GM12878 (cell line): ENCODE results near the gene BCAS3. TPM values are rescaled to one million over a fixed set of nuclear protein-coding genes. Genes with fewer than 3 reads are reported as not detected.
"Not testable (repeated sequence)": the region's sequence is repeated elsewhere in the genome, so short reads cannot be mapped to it uniquely, and the experiment has no call there.

Experiments used
- ATAC-seq: fragments of 200-7000 bp; cut with Tn5 transposase; 3 replicates; pipeline ENCODE4 v1.9.1; 2020; ENCODE audit warnings: mild to moderate bottlenecking, moderate library complexity
- BruUV-seq: library from RNA; stranded (reverse); fragments of 400-500 nt; replicated peaks from 2 replicates; lab custom pipeline; 2021; lab: Mats Ljungman, UMichigan
- CTCF ChIA-PET: fragments of 300-600 bp; sonication (Branson Sonifier 250); formaldehyde crosslinking; extraction: SDS; loops from one replicate; lab custom pipeline; 2021; ENCODE audit warnings: inconsistent platforms; lab: Yijun Ruan, JAX
- POLR2A ChIA-PET: fragments of 350-600 bp; formaldehyde crosslinking; extraction: SDS; loops from one replicate; lab custom pipeline; 2021; ENCODE audit warnings: inconsistent platforms; lab: Charles Lee
- RAD21 ChIA-PET: fragments of 300-600 bp; sonication (Branson Sonifier 250); formaldehyde crosslinking; loops from one replicate; lab custom pipeline; 2023; ENCODE audit warnings: antibody characterized with exemption; ENCODE audit not compliant: unreplicated experiment; lab: Charles Lee
- SMC1A ChIA-PET: fragments of 300-600 bp; sonication (Branson Sonifier 250); formaldehyde crosslinking; loops from one replicate; lab custom pipeline; 2023; ENCODE audit not compliant: unreplicated experiment, uncharacterized antibody; lab: Charles Lee
- DNase-seq: peaks from one replicate; pipeline ENCODE4 v3.0.0-alpha.2; 2011; ENCODE audit warnings: low read depth, low spot score
- FAIRE-seq: peaks from 3 replicates; lab custom pipeline; 2011; peaks lifted over from hg19 to GRCh38; lab: Jason Lieb, UNC
- H2AFZ ChIP-seq: 2 replicates; pipeline ENCODE4 v1.6.0; 2011; ENCODE audit warnings: low read depth, low read length, control low read depth; ENCODE audit not compliant: control insufficient read depth
- H3K27ac ChIP-seq: 2 replicates; pipeline ENCODE4 v1.5.1; 2011; ENCODE audit warnings: control low read depth; ENCODE audit not compliant: control insufficient read depth, insufficient read depth
- H3K27me3 ChIP-seq, 2 experiments: replicated peaks in 1 of 2; 2 replicates each; pipeline versions ENCODE4 v1.6.0 to v1.6.1; 2011; ENCODE audit warnings: low read length in 1 of 2; ENCODE audit not compliant: control insufficient read depth in 2 of 2, insufficient read depth in 2 of 2
- H3K36me3 ChIP-seq, 2 experiments: 2 replicates each; pipeline ENCODE4 v1.5.1; 2011; ENCODE audit warnings: low read length in 1 of 2; ENCODE audit not compliant: control insufficient read depth in 2 of 2, insufficient read depth in 2 of 2
- H3K4me1 ChIP-seq: 2 replicates; pipeline ENCODE4 v1.6.1; 2011; ENCODE audit warnings: mild to moderate bottlenecking, low read length, moderate library complexity, mixed read lengths; ENCODE audit not compliant: control insufficient read depth, insufficient read depth
- H3K4me2 ChIP-seq: 2 replicates; pipeline ENCODE4 v1.6.0; 2011; ENCODE audit warnings: control low read depth; ENCODE audit not compliant: control insufficient read depth, insufficient read depth
- H3K4me3 ChIP-seq: fragments of 200-600 bp; sonication (generic); 2 replicates; pipeline ENCODE4 v1.5.1; 2016
- H3K79me2 ChIP-seq: 2 replicates; pipeline ENCODE4 v1.6.0; 2011; ENCODE audit warnings: low read length; ENCODE audit not compliant: control insufficient read depth, insufficient read depth
- H3K9ac ChIP-seq: 2 replicates; pipeline ENCODE4 v1.8.0; 2011; ENCODE audit warnings: low read length, control low read depth, mixed read lengths; ENCODE audit not compliant: control insufficient read depth, insufficient read depth
- H3K9me3 ChIP-seq: replicated peaks from 3 replicates; pipeline ENCODE4 v1.5.1; 2011; ENCODE audit warnings: mild to moderate bottlenecking, low read length; ENCODE audit not compliant: control insufficient read depth, insufficient read depth
- H4K20me1 ChIP-seq: 2 replicates; pipeline ENCODE4 v1.6.0; 2011; ENCODE audit not compliant: control insufficient read depth, insufficient read depth
- MTA2 ChIP-seq: fragments of 450-650 bp; IDR thresholded peaks from 2 replicates; pipeline ENCODE4 v1.6.1; 2016; ENCODE audit warnings: low read depth, mild to moderate bottlenecking, moderate library complexity
- NRF1 ChIP-seq: conservative IDR thresholded peaks from 2 replicates; pipeline ENCODE4 v1.6.1; 2011; ENCODE audit warnings: mild to moderate bottlenecking, low read depth, low read length, improper control_type of control experiment
- SMARCA5 ChIP-seq: fragments of 450-650 bp; IDR thresholded peaks from 2 replicates; pipeline ENCODE4 v1.6.1; 2017; ENCODE audit warnings: mild to moderate bottlenecking
- SMC3 ChIP-seq: IDR thresholded peaks from 2 replicates; pipeline ENCODE4 v1.6.1; 2011; ENCODE audit warnings: low read length, improper control_type of control experiment, borderline replicate concordance
- SP1 ChIP-seq: IDR thresholded peaks from one replicate; pipeline ENCODE4 v1.6.1; 2011; ENCODE audit warnings: low read depth, low read length
- ZNF274 ChIP-seq: IDR thresholded peaks from one replicate; pipeline ENCODE4 v1.8.0; 2011; ENCODE audit not compliant: insufficient read length, insufficient read depth
- WGBS: methylation state at CpG from one replicate; pipeline ENCODE4 v1.1.6; 2016; ENCODE audit warnings: low lambda C conversion rate; ENCODE audit not compliant: insufficient replicate concordance, insufficient coverage; ENCODE audit errors: missing lambda C conversion rate; 5-methylcytosine and 5-hydroxymethylcytosine counted together
- in situ Hi-C: fragments of 300-500 bp; cut with MboI; formaldehyde crosslinking; loops from 9 replicates; pipeline ENCODE4 v1.14.3; 2018; ENCODE audit warnings: mixed read lengths
- intact Hi-C: fragments of 100-400 bp; cut with micrococcal nuclease; formaldehyde crosslinking; loops from one replicate; pipeline ENCODE4 v1.14.2; 2022; ENCODE audit not compliant: unreplicated experiment
- polyA plus RNA-seq, 11 experiments: library from polyadenylated mRNA; depleted of rRNA in 4 of 11; unstranded in 6 of 11; stranded (reverse) in 5 of 11; fragments of >200 nt; fragmentation: Nextera tagmentation in 4 of 11; fragmentation: Illumina TruSeq in 1 of 11; extraction: Ambion mirVana in 4 of 11; extraction: Trizol in 1 of 11; gene quantifications; 1 replicate in 1 of 11; 2 replicates in 10 of 11; pipeline versions ENCODE4 v1.2.1 to v1.2.3, GENCODE V29; 2011 to 2016; ENCODE audit warnings: inconsistent platforms in 2 of 11, missing spikeins in 2 of 11, low read depth in 1 of 11
- total RNA-seq, 4 experiments: library from RNA; depleted of rRNA in 3 of 4; stranded (reverse); fragments of >200 nt in 3 of 4; fragmentation: Illumina TruSeq in 1 of 4; extraction: Trizol in 1 of 4; gene quantifications; 2 replicates each; pipeline versions ENCODE4 v1.2.1 to v1.2.3, GENCODE V29; 2013 to 2021
- TF ChIP-seq, protein P1 (sequence below): fragments of 150-350 bp; IDR thresholded peaks from 2 replicates; pipeline ENCODE4 v1.6.1; 2014; ENCODE audit warnings: mild to moderate bottlenecking, low read depth, low read length
- TF ChIP-seq, protein P2 (sequence below), 3 experiments: IDR thresholded peaks in 2 of 3; conservative IDR thresholded peaks in 1 of 3; 2 replicates each; pipeline ENCODE4 v1.5.1; 2011; ENCODE audit warnings: low read depth in 3 of 3, low read length in 3 of 3, mild to moderate bottlenecking in 3 of 3, control low read depth in 2 of 3, moderate library complexity in 2 of 3, inconsistent platforms in 1 of 3, mixed read lengths in 1 of 3; ENCODE audit not compliant: control insufficient read depth in 2 of 3, insufficient read depth in 1 of 3; ENCODE audit errors: extremely low read depth in 1 of 3

Gene BCAS3
- total and polyA plus RNA-seq, 10 of the 15 experiments (the other 5 are each of a cell fraction or from before 2014, with no cell fraction given) = 2.1 to 11.0 (median 6.6) TPM

DNA sequence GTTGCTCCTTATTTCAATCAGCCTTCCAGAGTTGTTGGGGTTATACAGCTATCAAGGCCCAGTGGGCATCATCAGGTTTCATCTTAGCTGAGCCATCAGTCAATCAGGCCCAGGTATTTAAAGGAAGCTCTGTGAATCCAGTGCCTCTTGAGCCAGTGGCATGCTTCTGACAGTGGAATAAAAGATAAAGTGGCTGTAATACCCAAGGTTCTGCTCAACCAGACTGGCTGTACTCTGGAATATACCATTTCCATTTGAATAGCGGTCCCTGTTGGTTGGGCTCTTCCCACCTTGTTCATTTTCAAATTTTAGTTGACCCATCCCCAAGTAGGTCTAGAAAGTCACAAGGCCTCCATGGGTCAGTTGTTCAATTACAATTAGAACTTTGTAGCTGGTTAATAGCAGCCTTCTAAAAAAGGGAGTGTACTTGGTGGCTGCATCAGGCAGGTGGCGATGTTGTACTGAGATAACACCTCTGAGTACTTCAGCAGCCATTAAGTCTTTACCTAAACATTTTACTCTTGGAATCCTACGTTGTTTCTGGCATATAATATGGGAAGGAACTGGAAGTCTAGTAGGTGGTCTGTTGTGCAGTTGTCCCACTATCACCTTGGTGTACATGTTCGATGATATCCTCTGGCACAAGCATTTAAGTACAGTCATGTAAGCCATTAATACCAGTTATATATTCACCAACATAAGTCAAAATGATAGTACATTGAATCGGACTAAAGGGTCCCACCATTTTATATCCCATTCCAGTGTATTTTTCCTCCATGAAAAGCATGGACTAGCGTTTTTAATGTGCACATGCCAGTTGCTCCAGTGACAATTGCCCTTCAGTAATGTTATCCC is 294.1 kb downstream of the BCAS3 start (continued):
- TF ChIP-seq MTA2 (no peak), SP1 (no peak), ZNF274 (no peak), SMARCA5 (no peak), NRF1 (no peak), SMC3 (peak; percentile 62; the same call in 1 of the 2 replicates)
- TF ChIP-seq, protein P1, sequence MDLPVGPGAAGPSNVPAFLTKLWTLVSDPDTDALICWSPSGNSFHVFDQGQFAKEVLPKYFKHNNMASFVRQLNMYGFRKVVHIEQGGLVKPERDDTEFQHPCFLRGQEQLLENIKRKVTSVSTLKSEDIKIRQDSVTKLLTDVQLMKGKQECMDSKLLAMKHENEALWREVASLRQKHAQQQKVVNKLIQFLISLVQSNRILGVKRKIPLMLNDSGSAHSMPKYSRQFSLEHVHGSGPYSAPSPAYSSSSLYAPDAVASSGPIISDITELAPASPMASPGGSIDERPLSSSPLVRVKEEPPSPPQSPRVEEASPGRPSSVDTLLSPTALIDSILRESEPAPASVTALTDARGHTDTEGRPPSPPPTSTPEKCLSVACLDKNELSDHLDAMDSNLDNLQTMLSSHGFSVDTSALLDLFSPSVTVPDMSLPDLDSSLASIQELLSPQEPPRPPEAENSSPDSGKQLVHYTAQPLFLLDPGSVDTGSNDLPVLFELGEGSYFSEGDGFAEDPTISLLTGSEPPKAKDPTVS = no peak
- TF ChIP-seq, protein P2, sequence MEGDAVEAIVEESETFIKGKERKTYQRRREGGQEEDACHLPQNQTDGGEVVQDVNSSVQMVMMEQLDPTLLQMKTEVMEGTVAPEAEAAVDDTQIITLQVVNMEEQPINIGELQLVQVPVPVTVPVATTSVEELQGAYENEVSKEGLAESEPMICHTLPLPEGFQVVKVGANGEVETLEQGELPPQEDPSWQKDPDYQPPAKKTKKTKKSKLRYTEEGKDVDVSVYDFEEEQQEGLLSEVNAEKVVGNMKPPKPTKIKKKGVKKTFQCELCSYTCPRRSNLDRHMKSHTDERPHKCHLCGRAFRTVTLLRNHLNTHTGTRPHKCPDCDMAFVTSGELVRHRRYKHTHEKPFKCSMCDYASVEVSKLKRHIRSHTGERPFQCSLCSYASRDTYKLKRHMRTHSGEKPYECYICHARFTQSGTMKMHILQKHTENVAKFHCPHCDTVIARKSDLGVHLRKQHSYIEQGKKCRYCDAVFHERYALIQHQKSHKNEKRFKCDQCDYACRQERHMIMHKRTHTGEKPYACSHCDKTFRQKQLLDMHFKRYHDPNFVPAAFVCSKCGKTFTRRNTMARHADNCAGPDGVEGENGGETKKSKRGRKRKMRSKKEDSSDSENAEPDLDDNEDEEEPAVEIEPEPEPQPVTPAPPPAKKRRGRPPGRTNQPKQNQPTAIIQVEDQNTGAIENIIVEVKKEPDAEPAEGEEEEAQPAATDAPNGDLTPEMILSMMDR (IDR thresholded peaks at IDR 0.05 in 2 of 3, conservative IDR thresholded peaks at IDR 0.05 in 1 of 3; ENCODE audit: control insufficient read depth in 2 of 3, extremely low read depth in 1 of 3, insufficient read depth in 1 of 3, low read depth in 3 of 3, low read length in 3 of 3) = peak; percentile 64 to 84 (median 69)

DNA sequence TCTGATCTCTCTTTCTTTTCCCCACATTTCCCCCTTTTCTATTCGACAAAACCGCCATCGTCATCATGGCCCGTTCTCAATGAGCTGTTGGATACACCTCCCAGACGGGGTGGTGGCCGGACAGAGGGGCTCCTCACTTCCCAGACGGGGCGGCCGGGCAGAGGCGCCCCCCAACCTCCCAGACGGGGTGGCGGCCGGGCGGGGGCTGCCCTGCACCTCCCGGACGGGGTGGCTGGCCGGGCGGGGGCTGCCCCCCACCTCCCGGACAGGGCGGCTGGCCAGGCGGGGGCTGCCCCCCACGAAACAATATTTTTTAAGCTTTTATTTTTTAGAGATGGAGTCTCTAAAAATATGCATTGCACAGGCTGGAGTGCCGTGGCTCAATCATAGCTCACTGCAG is 299.2 kb downstream of the BCAS3 start:
- in situ Hi-C loops, POLR2A ChIA-PET: not testable (repeated sequence)

More for the DNA sequence above, 299.2 kb downstream of the BCAS3 start:
- SMC1A ChIA-PET, H3K36me3 ChIP-seq, CTCF ChIA-PET, H2AFZ ChIP-seq, FAIRE-seq, H3K9me3 ChIP-seq, BruUV-seq, H3K4me3 ChIP-seq, ATAC-seq, RAD21 ChIA-PET, H3K79me2 ChIP-seq, DNase-seq, intact Hi-C loops, H3K27me3 ChIP-seq, H4K20me1 ChIP-seq, H3K9ac ChIP-seq, H3K4me2 ChIP-seq, H3K27ac ChIP-seq, H3K4me1 ChIP-seq: not testable (repeated sequence)
- 67% methylated on average over 20 of the region's 23 CpGs for WGBS
